Fibroblast of pulmonary artery (primary cell): ENCODE measurements around the gene TBX2.

Experiments
- DNase-seq: peaks from one replicate; pipeline ENCODE4 v3.0.0-alpha.2; 2010; ENCODE audit warnings: low read depth
- H3K4me3 ChIP-seq: replicated peaks from 2 replicates; pipeline ENCODE4 v1.5.1; 2011; ENCODE audit warnings: low read depth, mild to moderate bottlenecking, control low read depth, low read length, moderate library complexity
- TF ChIP-seq, protein P1 (sequence below): IDR thresholded peaks from 2 replicates; pipeline ENCODE4 v1.5.1; 2011; ENCODE audit warnings: mild to moderate bottlenecking, control low read depth, low read length, inconsistent platforms; ENCODE audit errors: missing control alignments

The TBX2 gene

DNA sequence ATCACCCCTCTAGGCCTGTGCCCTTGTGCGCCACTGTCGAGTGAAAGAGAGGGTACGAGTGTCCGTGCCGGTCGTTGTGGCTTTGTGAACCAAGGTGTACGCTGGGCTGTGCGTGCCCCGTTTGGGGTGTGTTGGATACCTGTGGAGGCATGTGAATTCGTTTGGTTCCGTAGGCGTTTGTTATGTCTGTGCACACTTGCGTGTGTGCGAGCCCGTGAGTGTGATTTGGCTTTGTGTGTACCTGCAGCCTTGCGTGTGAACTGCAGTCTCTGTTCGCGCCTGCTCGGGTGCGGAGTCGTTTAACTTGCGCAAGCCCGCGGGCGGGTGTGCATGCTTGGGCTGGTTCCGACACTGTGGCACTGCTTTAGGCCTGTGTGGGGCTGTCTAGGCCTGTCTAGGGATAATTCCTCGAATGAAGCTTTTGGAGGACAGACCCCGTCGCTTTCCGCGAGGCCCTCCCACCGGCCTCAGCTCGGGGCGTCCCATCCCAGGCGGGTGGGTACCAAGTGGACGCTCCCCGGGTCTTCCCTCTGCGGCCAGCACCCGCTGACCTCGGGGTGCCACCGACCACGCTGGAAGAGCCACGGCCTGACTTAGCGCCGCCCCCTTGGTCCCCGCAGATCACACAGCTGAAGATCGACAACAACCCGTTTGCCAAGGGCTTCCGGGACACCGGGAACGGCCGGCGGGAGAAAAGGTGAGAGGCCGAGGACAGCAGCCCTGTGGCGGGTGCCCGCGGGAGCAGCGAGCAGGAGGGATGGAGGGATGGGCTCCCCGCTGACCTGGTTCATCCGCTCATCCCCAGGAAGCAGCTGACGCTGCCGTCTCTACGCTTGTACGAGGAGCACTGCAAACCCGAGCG lies 4.4 kb downstream of the TBX2 start:
- TF ChIP-seq, protein P1, sequence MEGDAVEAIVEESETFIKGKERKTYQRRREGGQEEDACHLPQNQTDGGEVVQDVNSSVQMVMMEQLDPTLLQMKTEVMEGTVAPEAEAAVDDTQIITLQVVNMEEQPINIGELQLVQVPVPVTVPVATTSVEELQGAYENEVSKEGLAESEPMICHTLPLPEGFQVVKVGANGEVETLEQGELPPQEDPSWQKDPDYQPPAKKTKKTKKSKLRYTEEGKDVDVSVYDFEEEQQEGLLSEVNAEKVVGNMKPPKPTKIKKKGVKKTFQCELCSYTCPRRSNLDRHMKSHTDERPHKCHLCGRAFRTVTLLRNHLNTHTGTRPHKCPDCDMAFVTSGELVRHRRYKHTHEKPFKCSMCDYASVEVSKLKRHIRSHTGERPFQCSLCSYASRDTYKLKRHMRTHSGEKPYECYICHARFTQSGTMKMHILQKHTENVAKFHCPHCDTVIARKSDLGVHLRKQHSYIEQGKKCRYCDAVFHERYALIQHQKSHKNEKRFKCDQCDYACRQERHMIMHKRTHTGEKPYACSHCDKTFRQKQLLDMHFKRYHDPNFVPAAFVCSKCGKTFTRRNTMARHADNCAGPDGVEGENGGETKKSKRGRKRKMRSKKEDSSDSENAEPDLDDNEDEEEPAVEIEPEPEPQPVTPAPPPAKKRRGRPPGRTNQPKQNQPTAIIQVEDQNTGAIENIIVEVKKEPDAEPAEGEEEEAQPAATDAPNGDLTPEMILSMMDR = no peak
- no peak for DNase-seq

DNA sequence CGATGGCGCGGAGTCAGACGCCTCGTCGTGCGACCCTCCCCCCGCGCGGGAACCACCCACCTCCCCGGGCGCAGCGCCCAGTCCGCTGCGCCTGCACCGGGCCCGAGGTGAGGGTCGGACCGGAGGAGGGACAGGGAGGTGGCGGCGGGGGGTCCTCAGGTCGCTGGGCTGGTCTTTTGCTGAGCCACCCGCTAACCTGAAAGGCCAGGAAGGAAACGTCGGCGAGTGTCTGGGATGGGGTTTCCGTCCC lies 4.9 kb downstream of the TBX2 start:
- no peak for DNase-seq
- TF ChIP-seq, protein P1 = no peak
- H3K4me3 ChIP-seq = no peak overlapping the region

More for the DNA sequence above, 4.4 kb downstream of the TBX2 start:
- H3K4me3 ChIP-seq = no peak overlapping the region

DNA sequence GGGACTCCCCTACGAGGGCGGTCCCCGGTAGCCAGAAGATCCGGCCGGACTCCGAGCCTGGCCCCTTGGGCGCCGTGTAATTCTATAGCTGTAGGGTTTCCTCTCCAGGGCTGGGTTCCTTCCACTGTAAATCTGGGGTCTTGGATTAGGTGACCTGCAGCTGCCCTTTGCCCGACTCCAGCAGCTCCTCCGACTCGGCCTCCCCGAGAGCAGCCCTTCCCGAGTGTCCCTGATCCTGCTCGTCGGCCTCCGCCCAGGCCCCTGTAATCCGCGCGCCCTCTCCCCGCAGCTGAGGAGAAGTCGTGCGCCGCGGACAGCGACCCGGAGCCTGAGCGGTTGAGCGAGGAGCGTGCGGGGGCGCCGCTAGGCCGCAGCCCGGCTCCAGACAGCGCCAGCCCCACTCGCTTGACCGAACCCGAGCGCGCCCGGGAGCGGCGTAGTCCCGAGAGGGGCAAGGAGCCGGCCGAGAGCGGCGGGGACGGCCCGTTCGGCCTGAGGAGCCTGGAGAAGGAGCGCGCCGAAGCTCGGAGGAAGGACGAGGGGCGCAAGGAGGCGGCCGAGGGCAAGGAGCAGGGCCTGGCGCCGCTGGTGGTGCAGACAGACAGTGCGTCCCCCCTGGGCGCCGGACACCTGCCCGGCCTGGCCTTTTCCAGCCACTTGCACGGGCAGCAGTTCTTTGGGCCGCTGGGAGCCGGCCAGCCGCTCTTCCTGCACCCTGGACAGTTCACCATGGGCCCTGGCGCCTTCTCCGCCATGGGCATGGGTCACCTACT lies 5.5 kb downstream of the TBX2 start:
- no peak for DNase-seq
- TF ChIP-seq, protein P1 = no peak
- H3K4me3 ChIP-seq = no peak overlapping the region

DNA sequence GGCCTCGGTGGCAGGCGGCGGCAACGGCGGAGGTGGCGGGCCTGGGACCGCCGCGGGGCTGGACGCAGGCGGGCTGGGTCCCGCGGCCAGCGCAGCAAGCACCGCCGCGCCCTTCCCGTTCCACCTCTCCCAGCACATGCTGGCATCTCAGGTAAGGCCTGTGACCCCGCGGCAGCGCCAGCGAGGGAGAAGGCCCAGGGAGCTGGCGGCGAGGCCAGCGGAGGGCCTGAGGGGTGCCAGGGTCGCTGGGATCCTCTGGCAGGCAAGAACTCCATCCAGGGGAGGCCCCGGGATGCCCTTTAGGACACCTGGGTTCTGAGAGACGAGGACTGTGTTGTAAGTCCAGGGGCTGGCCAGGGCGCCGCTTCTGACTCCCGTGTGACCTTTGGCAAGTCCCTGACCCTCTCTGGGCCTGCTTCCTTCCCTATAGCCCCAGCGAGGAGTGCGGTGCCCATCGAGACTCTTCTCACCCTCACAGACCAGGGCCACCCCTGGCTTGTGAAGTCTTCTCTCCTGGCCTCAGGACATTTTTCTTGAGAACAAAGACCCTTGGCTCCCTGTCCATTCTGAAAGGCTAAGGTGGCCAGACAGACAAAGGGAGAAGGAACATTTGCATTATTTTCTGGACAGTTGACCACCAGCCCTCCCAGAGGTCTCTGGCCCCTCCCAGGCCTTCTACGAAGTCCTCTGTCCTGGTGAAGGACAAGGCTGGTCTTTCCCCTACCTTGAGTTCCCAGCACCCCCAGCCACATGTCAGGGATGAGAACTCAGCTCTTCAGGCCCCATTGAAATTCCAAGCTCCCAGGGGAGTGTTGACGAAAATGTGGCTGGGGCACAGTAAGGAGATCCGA lies 6.3 kb downstream of the TBX2 start:
- TF ChIP-seq, protein P1 = no peak
- DNase-seq = no peak
- H3K4me3 ChIP-seq = no peak overlapping the region

DNA sequence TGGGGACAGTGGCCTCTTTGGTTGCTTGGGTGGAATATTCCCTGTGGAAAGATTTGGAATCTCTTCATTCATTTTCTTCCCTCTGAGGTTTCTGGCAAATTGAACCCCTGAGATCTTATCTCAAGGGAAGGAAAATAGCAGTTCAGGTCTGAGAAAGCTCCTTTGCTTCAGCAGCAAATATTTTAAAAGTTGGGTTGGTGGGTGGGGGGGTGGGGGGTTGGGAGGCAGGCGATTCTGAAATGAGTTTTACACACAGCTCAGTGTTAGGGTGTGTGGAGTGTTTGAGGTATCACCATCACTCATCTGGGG lies 6.8 kb downstream of the TBX2 start:
- no peak for DNase-seq
- H3K4me3 ChIP-seq = no peak overlapping the region
- TF ChIP-seq, protein P1 = no peak

DNA sequence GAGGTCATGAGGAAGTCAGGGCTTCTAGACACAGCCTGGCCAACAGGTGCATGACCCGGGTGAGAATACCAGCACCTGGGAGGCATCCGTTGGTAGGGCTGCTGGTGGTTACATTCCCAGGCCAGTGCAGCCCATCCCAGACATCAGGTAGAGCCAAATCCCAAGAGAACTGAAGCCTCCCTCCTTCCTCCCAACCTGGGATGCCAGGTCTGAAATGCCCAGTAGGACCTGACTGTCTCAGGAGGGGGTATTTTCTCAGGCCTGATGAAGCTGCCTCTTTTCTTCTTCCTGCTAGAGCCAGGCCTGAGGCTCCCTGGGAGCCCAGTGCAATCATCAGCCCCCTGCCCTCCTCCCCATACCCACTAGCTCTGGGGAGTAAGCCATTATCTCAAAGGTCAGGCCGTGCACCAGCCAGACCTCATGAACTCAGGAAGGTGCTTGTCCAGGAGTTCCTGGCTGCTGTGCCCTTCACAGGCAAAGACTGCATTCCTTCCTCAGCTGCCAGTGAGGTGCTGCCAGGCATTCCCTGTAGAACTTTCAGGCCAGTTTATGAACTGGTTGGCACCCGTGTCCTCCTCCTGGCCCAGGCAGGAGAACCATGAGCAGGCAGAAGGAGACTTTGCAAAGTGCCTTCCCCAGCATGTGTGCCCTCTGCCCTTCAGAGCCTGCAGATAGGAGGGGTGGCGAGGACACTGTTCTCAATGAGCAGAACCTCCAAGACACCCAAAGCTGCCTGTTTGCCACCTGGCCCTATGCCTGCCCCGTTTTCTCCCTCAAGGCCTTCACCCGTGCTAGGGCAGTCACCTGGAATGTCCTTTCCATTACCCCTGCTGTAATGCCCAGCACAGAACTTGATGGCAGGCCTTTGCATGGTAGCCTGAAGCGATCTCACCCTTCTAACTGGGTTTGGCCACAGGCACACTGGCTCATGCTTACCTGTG lies 7.6 kb downstream of the TBX2 start:
- DNase-seq = no peak
- TF ChIP-seq, protein P1 = no peak
- no peak overlapping the region for H3K4me3 ChIP-seq
